ENCODE results near the gene SYT8.
"Not testable (repeated sequence)": the region's sequence is repeated elsewhere in the genome, so short reads cannot be mapped to it uniquely, and the experiment has no call there.

The SYT8 gene

DNA sequence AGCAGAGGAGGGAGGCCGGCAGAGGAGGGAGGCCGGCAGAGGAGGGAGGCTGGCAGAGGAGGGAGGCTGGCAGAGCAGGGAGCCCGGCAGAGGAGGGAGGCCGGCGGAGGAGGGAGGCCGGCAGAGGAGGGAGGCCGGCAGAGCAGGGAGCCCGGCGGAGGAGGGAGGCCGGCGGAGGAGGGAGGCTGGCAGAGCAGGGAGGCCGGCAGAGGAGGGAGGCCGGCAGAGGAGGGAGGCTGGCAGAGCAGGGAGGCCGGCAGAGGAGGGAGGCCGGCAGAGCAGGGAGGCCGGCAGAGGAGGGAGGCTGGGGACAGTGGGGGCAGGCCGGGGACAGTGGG lies 39.0 kb downstream of the SYT8 start:
- not testable (repeated sequence) for DNase-seq (ENCODE audit: low read depth)

DNA sequence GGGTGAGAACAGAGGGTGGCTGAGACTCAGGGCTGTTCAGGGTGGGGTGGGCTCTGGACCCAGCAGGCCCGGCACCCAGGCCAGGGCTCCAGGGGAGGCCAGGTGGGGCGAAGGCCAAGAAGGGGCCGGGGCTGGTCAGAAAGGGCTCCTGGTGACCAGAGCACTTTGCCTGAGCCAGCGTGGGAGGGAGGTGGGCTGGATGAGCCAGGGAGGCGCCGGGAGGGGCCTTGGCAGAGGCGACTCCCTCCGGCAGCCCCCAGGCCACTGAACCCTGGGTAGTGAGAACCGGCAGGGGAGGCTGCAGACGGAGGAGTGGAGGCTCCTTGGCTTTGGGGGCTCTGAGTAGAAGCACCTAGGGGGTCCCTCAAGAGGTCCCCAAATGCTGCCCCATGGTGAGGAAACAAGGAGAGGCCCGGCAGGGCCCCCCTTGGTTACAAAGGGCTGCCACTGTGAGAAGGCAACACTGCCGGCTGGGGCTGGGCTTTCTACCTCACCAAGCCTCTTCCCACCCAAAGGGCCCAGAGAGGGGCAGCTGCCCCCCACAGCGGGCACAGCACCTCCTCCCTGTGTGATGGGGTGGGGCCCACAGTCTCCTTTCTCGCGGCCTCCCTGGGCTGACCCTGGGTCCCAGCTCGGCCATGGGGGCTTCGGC lies 39.8 kb downstream of the SYT8 start:
- not testable (repeated sequence) for DNase-seq (ENCODE audit: low read depth)

DNA sequence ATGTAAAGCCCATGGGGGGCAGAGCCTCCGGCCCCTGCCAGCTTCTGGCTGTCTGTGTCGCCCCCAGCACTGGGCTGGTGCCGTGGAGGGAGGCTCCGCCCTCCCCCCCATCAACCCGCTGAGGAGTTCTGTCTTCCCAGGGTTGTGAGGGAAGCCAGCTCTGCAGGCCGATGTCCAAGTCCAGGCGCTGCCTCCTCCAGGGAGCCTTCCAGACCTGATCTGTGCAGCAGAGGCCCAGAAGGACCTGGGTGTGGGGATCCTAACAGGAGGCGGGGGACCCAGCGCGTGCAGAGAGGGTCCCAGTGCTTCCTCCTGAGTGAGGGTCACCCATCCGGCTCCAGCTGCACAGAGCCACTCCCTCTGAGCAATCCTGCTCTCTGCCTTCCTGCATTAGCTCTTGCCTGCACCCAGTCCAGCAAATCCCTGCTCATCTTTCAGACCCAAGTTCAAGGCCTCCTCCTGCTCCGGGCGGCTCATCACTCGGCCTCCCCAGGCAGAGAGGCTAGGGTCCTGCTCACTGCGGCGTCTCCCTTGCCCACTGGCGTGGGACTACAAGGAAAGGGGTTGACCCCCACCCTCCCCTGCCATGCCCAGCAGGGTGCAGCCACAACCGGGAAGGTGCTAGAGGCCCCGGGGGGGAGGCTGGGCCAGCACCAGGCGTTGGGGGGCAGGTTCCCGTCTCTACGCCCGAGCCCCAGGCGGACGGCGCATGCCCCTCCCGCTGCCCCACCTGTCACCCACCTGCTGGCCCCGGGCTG lies 40.5 kb downstream of the SYT8 start:
- DNase-seq (ENCODE audit: low read depth) = no peak

DNA sequence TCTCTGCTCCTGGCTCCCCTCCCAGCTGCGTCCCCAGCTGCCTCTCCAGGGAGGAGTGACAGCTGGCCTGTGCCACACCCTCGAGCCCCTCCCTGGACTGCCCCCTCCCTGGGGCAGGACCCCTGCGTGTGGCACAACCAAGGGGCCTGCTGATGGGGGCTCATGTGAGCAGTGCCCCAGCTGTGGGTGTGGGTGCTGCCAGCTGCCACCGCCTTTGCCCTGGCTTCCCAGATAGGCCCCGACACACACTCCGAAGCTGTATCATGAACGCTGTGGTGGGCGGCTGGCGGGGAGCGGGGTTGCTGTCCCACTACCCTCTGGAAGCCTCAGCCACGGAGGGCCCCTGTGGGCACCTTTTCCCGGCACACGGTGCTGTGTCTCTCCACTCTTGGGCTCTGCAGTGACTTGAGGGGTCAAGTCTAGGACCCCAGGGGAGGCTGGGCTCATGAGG lies 41.1 kb downstream of the SYT8 start:
- not testable (repeated sequence) for DNase-seq (ENCODE audit: low read depth)

DNA sequence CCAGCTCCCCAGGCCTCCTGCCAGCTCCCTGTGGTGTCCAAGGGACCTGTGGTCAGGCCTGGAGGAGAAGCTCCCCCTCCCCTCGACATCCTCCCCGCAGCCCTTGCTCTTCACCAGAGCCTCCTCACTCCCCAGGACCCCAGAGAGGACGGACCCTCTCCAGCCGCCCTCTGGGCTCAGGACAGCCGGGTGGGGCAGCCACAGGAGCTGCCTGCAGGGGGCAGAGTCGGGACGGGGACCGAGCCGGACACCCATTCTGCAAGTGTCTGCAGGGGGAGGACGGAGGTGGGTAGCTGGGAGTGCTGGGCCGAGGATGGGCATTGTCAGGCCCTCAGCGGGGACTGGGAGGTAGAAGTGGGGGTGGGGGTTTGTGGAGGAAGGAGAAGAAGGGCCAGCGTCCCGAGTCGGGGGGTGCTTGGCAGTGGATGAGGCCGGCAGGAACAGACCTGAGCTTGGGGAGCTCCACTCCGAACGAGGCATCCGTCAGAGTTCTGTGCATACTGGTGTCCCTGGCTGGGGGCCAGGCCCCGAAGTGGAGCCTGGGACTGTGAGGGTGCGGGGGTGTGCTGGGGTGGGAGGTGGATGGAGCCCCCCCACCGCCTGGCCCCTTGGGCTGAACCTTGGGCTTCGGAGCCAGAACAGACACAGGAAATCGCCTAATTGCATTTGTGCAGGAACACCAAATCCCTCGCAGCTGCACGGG lies 41.7 kb downstream of the SYT8 start:
- no peak for DNase-seq (ENCODE audit: low read depth)

DNA sequence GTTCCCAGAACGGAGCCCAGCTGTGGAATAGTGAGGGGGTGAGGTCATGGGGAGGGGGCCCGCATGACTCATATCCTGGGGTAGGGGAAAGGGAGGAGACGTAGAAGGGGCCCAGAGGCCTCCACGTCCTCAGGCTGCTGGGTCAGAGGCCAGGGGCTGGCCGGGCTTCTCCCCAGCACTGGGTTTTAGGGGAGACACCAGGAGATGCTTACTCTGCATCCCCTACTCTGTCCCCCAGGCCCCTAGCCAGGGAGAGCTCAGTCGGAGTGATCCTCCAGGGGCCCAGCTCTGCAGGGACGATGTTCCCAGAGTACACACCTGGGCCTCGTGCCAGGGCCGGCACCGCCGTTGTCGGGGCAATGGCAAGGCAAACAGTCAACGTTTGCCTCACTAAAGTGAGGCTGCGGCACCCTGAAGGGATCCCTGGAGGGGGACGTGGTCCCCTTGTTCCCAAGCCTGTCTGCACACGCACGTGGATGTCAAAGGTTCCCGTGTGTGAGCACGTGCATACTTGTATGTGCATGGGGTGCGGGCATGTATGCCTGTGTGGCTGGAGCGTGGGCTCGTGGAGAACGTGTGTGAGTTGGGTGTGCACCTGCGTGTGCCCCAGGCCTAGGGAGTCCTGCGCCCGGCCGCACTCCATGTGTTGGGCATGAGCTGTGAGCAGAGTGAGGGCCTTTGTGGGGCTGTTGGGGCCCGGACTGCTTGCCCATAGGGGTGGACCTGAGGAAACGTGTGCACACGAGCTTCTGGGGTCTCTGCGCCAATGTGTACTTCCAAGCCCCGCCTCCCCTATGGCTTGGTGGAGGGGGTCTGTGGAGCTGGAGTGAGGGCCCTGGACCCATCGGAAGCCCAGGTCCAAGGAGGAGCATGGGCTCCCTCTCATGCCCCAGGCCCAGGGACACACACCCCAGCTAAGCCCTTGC lies 42.7 kb downstream of the SYT8 start:
- no peak for DNase-seq (ENCODE audit: low read depth)

DNA sequence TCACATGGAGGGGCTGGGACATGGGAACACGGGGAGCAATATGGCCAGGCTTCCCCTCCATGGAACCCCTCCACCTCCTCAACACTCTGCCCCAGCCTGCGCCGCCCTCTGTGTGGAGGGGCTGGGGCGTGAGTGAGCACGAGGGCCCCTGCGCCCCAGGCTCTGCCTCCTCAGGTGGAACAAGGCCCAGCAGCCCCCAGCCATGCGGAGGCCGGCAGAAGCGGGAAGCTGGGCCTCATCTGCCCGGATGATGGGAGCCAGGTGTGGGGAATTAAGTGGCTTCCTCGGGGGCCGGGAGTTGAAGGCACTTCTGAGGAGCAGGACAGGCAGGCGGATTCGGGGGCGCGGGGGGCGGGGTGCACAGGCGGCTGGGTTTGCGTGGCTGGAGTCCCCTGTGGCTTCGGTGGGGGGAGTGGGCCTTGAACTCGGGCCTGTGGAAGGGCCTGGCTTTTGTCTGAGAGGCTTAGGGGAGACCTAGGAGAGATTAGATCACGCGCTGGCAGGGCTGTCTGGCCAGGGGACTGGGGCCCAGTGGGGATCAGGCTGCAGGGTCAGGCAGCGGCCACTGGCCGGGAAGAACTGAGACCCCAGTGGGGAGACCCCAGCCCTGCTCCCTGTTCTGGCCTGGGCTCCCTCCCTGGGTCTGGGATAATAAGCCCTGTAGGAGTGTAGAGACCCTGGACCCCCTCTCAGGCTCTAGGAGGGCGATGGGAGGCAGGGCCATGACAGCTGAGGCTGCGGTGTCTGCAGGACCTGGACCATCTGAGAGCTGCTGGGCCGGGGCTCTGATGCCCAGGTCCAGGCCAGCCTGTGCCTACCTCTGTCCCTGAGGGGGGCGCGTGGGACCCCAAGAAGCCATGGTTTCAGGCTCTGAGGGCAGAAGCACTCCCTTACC lies 43.6 kb downstream of the SYT8 start:
- no peak for DNase-seq (ENCODE audit: low read depth)

DNA sequence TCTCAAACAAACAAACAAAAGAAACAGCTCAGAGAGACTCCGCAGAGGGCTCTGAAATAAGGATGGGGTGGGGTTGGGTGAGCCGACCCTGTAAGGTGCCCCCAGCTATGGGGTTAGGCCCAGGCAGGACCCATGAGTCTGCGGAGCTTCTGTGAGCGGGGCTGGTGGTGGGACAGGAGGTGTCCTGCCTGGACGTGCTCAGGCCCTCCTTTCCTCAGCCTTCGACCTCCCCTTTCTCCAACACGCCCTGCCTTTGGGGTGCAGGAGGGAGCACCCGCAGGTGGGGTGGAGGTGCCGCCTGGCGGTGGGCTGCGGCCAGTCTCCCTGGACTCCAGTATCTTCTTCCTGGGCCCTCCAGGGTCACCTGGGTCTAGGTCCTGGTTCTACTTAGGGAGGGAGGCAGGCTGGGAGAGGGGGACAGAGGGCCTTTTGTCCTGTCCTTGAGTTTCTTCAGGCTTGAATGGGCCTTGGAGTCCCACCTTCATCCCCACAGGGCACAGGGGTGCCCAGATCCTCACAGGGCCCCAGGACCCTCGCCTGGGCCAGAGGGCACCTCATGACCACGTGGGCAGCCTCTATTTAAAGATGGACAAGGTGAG lies 44.7 kb downstream of the SYT8 start:
- no peak for DNase-seq (ENCODE audit: low read depth)

DNA sequence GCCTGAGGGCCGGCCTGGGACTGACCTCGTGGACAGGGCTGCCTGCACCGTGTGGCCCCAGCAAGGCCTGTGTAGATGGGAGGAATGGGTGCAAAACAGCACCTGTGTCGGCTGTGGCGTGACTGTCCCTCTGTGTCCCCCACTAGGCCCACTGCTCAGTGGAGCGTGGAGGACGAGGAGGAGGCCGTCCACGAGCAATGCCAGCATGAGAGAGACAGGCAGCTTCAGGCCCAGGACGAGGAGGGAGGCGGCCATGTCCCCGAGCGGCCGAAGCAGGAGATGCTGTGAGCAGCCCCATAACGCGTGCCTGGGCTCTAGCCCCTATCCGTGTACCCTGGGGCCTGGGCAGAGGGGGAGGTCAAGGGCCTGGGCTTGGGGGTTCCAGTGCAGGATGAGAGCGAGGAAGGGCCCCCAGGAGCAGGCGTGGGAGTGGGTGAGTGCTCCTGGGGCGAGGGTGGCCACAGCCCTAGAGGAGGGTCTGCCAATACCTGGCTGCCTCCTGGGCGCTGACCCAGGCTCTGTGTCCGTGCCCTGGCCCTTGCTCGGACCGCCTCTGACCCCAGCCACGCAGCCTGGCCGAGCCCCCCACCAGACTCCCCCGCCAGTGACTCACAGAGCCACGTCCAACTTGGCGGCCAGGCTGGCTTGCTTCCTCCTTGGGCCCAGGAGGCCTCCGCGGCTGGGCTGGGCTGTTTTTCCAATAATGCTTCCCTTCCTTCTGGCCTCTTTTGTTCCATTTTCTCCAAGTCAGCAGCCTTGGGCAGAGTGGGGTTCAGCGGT lies 45.3 kb downstream of the SYT8 start:
- no peak for DNase-seq (ENCODE audit: low read depth)

DNA sequence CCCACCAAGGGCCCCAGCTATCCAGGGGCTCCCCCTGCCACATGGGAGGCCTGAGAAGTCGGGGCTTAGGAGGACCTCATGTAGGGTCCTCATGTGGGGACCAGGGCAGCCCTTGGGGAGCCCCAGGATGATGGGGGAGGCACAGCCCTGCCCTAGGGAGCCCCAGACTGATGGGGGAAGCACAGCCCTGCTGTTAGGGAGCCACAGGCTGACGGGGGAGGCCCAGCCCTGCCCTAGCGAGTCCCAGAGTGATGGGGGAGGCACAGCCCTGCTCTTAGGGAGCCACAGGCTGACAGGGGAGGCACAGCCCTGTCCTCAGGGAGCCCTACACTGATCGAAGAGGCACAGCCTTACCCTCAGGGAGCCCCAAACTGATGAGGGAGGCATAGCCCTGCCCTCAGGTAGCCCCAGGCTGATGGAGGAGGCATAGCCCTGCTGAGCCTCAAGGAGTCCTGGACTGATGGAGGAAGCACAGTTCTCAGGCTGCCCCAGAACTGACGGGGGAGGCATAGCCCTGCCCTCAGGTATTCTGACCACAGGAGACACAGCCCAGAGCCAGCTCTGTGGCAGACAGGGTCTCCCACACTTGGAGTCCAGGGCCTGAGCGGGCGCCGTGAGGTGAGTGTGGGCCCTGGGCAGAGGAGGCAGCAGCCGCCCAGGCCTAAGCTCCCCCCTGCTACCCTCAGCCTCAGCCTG lies 46.1 kb downstream of the SYT8 start:
- DNase-seq (ENCODE audit: low read depth) = no peak

DNA sequence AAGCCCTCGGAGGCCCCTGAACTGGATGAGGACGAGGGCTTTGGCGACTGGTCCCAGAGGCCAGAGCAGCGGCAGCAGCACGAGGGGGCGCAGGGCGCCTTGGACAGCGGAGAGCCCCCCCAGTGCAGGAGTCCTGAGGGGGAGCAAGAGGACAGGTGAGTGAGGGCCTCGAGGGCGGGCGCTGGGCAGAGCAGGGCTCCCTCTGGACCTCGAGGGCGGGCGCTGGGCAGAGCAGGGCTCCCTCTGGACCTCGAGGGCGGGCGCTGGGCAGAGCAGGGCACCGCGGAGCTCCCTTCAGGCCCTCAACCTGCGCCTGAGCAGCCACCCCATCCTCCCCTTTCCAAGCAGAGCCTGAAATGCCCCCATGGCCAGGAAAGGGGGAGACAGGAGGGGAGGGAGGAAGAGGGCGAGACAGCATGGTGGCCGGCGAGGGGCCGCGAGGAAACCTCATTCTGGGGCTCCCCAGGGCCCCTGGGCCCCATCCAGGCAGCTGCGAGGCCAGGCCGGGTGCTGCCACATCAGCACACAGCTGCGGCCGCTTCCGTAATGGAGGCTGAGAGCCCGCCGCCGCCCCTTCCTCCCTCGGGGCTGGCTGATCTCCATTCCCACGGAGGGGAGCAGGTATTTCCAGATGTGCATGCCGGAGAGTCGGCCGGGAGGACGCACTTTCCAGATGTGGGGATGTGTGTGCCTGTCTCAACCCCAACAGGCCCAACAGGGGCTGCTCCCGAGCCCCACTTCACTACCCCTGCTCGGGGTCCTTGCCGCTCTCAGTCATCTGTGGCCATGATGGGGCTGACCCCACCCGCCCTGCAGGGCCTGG lies 46.9 kb downstream of the SYT8 start:
- DNase-seq (ENCODE audit: low read depth) = no peak

DNA sequence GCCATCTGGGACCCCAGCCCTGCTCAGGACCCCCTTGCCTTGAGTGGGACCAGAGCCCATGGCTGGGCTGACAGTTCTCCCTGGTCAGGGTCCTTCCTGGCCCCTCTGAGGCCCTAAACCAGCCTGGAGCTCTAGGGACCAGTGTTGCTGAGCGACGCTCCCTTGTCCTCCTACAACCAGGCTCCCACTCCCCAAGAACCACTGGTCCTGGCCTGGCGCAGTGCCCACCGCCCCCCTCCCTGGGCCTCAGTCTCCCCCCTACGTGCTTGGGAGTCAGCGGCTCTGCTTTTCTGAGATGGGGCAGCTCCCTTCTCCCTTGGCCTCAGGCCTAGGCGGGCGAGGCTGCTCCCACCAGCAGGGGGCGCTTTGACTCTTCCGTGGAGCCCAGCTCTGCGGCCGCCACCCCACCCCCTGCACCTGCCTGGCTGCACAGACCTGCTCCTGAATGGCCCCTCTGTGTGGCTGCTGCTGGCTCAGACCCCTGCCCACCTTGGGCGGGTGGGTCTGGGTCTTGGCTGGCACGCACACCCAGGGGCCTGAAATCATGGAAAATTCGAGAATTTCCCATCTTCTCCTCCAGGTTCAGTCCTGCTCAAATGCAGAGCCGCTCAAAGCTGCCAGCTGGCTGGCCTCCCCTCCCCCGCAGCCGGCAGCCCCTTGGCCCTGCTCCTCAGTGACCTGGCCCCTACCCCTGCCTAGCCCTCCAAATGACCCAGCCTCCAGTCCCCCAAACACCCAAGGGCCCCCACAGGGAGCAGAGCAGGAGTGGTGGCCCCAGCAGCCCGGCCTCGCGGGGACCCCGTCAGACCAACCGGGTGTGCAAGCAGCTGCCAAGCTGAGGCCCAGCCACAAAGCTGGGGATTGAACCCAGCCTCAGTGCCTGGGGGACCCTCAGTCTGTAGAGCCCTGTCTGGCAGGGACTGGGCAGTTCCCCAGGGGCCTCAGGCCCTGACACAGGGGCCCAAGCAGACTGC lies 47.8 kb downstream of the SYT8 start:
- peak; percentile 62 for DNase-seq (ENCODE audit: low read depth)

DNA sequence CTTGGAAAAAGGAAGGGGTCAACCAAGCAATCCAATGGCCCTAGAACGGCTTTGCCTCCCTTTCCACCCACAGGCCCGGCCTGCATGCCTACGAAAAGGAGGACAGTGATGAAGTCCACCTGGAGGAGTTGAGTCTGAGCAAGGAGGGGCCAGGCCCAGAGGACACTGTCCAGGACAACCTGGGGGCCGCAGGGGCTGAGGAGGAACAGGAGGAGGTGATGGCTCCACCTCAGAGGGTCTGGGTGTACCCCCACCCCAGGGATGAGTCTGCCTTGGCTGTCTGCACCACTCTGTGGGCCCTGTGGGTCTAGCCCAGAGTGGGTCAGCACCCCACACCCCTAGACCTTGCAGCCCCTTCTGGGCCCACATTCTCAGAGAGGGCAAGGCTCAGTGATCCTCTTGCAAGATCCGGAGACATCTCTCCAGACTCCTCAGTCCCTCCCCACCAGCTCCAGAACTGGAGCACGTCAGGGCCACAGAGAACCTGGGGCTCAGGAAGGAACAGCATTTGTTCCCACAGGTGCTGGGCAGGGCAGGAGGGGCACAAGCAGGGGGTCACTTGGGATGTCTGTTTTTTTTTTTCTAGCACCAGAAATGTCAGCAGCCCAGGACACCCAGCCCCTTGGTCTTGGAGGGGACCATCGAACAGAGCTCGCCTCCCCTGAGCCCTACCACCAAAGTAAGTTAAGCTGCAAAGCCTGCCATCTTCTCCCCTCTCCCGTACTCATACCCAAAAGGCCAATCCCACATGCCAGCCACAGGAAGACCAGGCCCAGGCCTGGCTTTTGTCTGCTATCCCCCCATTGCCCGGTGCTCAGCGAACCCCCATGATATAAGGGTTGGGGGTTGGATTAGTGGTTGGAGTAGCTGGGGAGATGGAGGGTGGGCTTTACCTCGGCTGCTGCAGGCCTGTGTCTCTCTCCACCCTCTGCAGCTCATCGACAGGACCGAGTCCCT lies 48.8 kb downstream of the SYT8 start:
- no peak for DNase-seq (ENCODE audit: low read depth)

DNA sequence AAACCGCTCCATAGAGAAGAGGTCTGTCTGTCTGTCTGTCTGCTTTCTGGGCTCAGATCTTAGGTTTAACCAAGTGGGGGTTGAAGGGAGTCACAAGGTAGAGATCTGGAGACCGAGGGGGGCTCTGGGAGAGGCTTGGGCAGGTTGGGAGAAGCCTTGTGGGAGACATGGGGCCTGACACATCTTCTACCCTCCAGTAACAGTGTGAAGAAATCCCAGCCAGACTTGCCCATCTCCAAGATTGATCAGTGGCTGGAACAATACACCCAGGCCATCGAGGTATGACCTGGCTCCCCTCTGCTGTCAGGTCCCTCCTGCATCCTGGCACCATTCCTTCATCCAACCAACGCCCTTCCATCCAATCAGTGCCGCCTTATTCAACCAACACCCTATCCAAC lies 49.5 kb downstream of the SYT8 start:
- DNase-seq (ENCODE audit: low read depth) = no peak

DNA sequence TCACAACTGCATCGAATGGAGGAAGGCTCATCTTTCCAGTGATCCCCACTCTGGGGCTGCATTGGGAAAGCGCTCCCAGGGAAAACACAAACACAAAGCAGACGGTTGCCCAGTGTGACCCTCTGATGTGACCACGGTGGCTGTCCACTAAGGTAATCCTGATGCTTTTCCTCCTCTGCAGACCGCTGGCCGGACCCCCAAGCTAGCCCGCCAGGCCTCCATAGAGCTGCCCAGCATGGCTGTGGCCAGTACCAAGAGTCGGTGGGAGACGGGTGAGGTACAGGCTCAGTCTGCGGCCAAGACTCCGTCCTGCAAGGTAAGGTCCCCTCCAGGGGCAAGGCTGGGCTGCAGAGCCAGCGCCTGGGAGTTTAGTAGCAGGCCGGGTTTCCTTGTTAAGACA lies 51.8 kb downstream of the SYT8 start:
- DNase-seq (ENCODE audit: low read depth) = not testable (repeated sequence)
